CD4-positive, alpha-beta T cell (primary cell): ENCODE data around the gene PITPNM3. TPM values are rescaled to one million over a fixed set of nuclear protein-coding genes. Genes with fewer than 3 reads are reported as not detected.

Experiments used
- ATAC-seq: fragments of 200-7000 bp; cut with Tn5 transposase; one replicate; pipeline ENCODE4 v1.10.0; 2022; ENCODE audit warnings: mild to moderate bottlenecking; ENCODE audit not compliant: poor library complexity
- CTCF ChIA-PET: fragments of 350-600 bp; sonication (Branson Sonifier 250); formaldehyde crosslinking; loops from one replicate; lab custom pipeline; 2021; ENCODE audit warnings: antibody characterized with exemption, inconsistent platforms; lab: Charles Lee
- POLR2A ChIA-PET: fragments of 350-600 bp; sonication (Branson Sonifier 250); formaldehyde crosslinking; loops from one replicate; lab custom pipeline; 2021; ENCODE audit warnings: antibody characterized with exemption, inconsistent platforms; lab: Charles Lee
- DNase-seq, 14 experiments: peaks; one replicate each; pipeline ENCODE4 v3.0.0-alpha.2; 2013 to 2020; ENCODE audit warnings: mixed read lengths in 2 of 14
- H3K27ac ChIP-seq, 2 donors: one replicate each; pipeline versions ENCODE4 v1.5.1 to v1.7.0; 2013; ENCODE audit warnings: low read length in 2 of 2, low read depth in 1 of 2, mild to moderate bottlenecking in 1 of 2
- H3K27me3 ChIP-seq, 2 experiments: 1 replicate in 1 of 2; 2 replicates in 1 of 2; pipeline versions ENCODE4 v1.6.1 to v1.7.0; 2013; ENCODE audit warnings: low read length in 2 of 2, control low read depth in 1 of 2, mild to moderate bottlenecking in 1 of 2, moderate library complexity in 1 of 2; ENCODE audit not compliant: insufficient read depth in 2 of 2, control insufficient read depth in 1 of 2
- H3K36me3 ChIP-seq: one replicate; pipeline ENCODE4 v1.6.1; 2013; ENCODE audit warnings: low read length, control low read depth; ENCODE audit not compliant: insufficient read depth
- H3K4me1 ChIP-seq: one replicate; pipeline ENCODE4 v1.6.1; 2013; ENCODE audit warnings: low read length, control low read depth; ENCODE audit not compliant: insufficient read depth
- H3K4me3 ChIP-seq: one replicate; pipeline ENCODE4 v1.5.1; 2013; ENCODE audit warnings: mild to moderate bottlenecking, low read length, moderate library complexity
- H3K9me3 ChIP-seq, 2 experiments: 1 replicate in 1 of 2; 2 replicates in 1 of 2; pipeline versions ENCODE4 v1.6.1 to v1.7.0; 2013; ENCODE audit warnings: low read length in 2 of 2, mild to moderate bottlenecking in 2 of 2, control low read depth in 1 of 2, moderate library complexity in 1 of 2; ENCODE audit not compliant: control insufficient read depth in 1 of 2, insufficient read depth in 1 of 2
- H3K27ac Mint-ChIP-seq: one replicate; pipeline ENCODE4 v1.8.0; 2020; ENCODE audit warnings: mixed read lengths
- H3K27me3 Mint-ChIP-seq: one replicate; pipeline ENCODE4 v1.8.0; 2021; ENCODE audit warnings: mixed read lengths
- H3K36me3 Mint-ChIP-seq: one replicate; pipeline ENCODE4 v1.8.0; 2021; ENCODE audit warnings: low read depth, mixed read lengths
- H3K4me1 Mint-ChIP-seq: one replicate; pipeline ENCODE4 v1.8.0; 2021; ENCODE audit warnings: low read depth, mixed read lengths
- H3K4me3 Mint-ChIP-seq: one replicate; pipeline ENCODE4 v1.8.0; 2020; ENCODE audit warnings: mild to moderate bottlenecking, mixed read lengths
- H3K9me3 Mint-ChIP-seq: one replicate; pipeline ENCODE4 v1.8.0; 2020; ENCODE audit warnings: mixed read lengths
- CTCF ChIP-seq: fragments of 200-600 bp; IDR thresholded peaks from one replicate; pipeline ENCODE4 v1.8.0; 2022; ENCODE audit warnings: antibody characterized with exemption, mild to moderate bottlenecking
- intact Hi-C, 2 experiments: fragments of 100-400 bp; cut with DNase I in 1 of 2; cut with micrococcal nuclease in 1 of 2; formaldehyde crosslinking; loops; one replicate each; pipeline versions ENCODE4 v1.15.1 to v1.9.0; 2023 to 2025; cut with DNase I, micrococcal nuclease
- total RNA-seq, 174 experiments: library from RNA in 2 of 174; stranded (reverse) in 2 of 174; gene quantifications; one replicate each; pipeline ENCODE4 v1.2.3 and lab custom pipeline; 2021 to 2026

PITPNM3 gene
- total RNA-seq, 2 experiments from 2014 or later = 0.34 to 0.41 TPM

- POLR2A ChIA-PET = no interaction called here
- TF ChIP-seq CTCF = no peak
Measured at GRCh38 chr17:6474906-6475305, 81.4 kb downstream of the PITPNM3 start.

GRCh38 chr17:6474376-6474775, 82.0 kb downstream of the PITPNM3 start:
- ChIA-PET CTCF (no interaction called here), POLR2A (no interaction called here)
- DNase-seq (no peak), ATAC-seq (no peak)
- Mint-ChIP-seq H3K27me3 (no peaks in the 10 kb centered on the region), H3K27ac (no peak overlapping the region), H3K4me3 (no peak overlapping the region), H3K4me1 (no peaks in the 10 kb centered on the region), H3K9me3 (no peaks in the 10 kb centered on the region), H3K36me3 (no peaks in the 10 kb centered on the region)
- no peak for TF ChIP-seq CTCF
- Histone ChIP-seq H3K27ac (no peak overlapping the region), H3K9me3 (no peaks in the 10 kb centered on the region), H3K36me3 (no peaks in the 10 kb centered on the region), H3K4me1 (peaks cover 6% of the 10 kb centered on the region), H3K4me3 (no peak overlapping the region), H3K27me3 (no peaks in the 10 kb centered on the region)
- intact Hi-C loops = loop anchor here (5.0 to 10.0 kb wide), 2 partner anchors 168 to 530 kb away; partner anchors contain the start of genes KIAA0753 (in 1 of the 2) and TXNDC17 (in 1 of the 2)

More at GRCh38 chr17:6474906-6475305, 81.4 kb downstream of the PITPNM3 start:
- Histone ChIP-seq H3K4me1 (peaks cover 6% of the 10 kb centered on the region), H3K27ac (no peak overlapping the region), H3K27me3 (no peaks in the 10 kb centered on the region), H3K4me3 (no peak overlapping the region), H3K9me3 (no peaks in the 10 kb centered on the region), H3K36me3 (no peaks in the 10 kb centered on the region)
- no peaks in the 10 kb centered on the region for H3K9me3 Mint-ChIP-seq
- H3K4me1 Mint-ChIP-seq = no peaks in the 10 kb centered on the region
- no peaks in the 10 kb centered on the region for H3K36me3 Mint-ChIP-seq
- no peaks in the 10 kb centered on the region for H3K27me3 Mint-ChIP-seq
- H3K27ac Mint-ChIP-seq = no peak overlapping the region
- CTCF ChIA-PET = no interaction called here
- no peak overlapping the region for H3K4me3 Mint-ChIP-seq
- no peak for DNase-seq
- intact Hi-C loops = loop anchor here (5.0 to 10.0 kb wide), 2 partner anchors 167 to 530 kb away; partner anchors contain the start of genes KIAA0753 (in 1 of the 2) and TXNDC17 (in 1 of the 2)
- ATAC-seq = no peak

- H3K27ac ChIP-seq = no peak overlapping the region
- peak; percentile 93 for TF ChIP-seq CTCF
- H3K36me3 ChIP-seq = no peaks in the 10 kb centered on the region
- H3K36me3 Mint-ChIP-seq = no peaks in the 10 kb centered on the region
- no peak overlapping the region for H3K27ac Mint-ChIP-seq
- H3K4me3 Mint-ChIP-seq = no peak overlapping the region
- H3K9me3 ChIP-seq = no peaks in the 10 kb centered on the region
- peak; percentile 38 to 77 (median 57) for DNase-seq
- peak; percentile 71 for ATAC-seq
- H3K27me3 Mint-ChIP-seq = no peaks in the 10 kb centered on the region
- POLR2A ChIA-PET = interaction anchor here (1.0 to 1.3 kb wide), 2 partner anchors 168 to 178 kb away, joined by 3 read pairs; partner anchors contain the start of genes MED31 and TXNDC17
- H3K4me1 ChIP-seq = peaks cover 6% of the 10 kb centered on the region
- H3K4me1 Mint-ChIP-seq = no peaks in the 10 kb centered on the region
- intact Hi-C loops = loop anchor here (2.0 to 10.0 kb wide), 4 partner anchors 169 to 532 kb away; partner anchors contain the start of genes KIAA0753 (in 1 of the 2) and TXNDC17 (in 1 of the 2)
- no peaks in the 10 kb centered on the region for H3K27me3 ChIP-seq
- no peaks in the 10 kb centered on the region for H3K9me3 Mint-ChIP-seq
- CTCF ChIA-PET = interaction anchor here (0.6 to 2.1 kb wide), 12 partner anchors 9 to 883 kb away, joined by 3 to 11 read pairs (median 4); no protein-coding TSS in a partner anchor
- no peak overlapping the region for H3K4me3 ChIP-seq
Measured at GRCh38 chr17:6473128-6473767, 83.1 kb downstream of the PITPNM3 start.
